Measurements from ENCODE around the gene SDR39U1.

SDR39U1 gene

GRCh38 chr14:24441485-24441884 is 1.1 kb downstream of the SDR39U1 start:
- no peak for DNase-seq

GRCh38 chr14:24440606-24441399 is 1.8 kb downstream of the SDR39U1 start:
- DNase-seq = no peak

DNA sequence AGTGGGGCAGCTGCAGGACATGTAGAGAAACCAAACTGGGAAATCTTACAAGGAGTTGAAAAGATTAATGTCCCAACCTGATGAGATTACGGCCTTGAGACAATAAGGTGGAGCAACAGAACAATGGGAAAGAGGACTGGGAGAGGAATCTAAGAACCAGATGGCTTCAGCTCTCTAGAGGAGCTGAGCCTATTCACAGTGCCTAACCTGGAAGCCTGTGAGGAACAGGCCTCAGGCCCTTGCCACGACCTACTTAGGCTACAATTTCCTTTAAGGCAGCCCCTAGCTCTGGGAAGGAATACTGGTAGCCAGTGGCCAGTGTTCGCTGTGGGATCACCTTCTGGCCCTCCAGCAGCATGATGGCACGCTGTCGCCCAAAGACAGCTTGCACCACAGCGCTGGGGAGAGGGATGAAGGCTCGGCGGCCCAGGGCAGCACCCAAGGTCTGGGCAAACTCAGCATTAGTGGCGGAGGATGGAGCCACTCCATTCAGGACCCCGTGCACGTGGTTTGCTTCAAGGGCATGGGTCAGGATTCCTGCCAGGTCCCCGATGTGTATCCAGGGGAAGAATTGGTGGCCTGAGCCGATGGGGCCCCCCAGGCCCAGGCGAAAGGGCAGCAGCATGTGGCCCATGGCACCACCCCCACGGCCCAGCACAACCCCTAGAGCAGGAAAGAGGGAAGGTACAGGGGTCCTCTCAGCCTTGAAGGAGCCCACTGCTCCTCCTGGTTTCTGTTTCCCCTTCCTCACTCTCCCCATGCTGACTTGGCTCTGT is 2.6 kb downstream of the SDR39U1 start:
- DNase-seq = no peak

GRCh38 chr14:24439257-24439656 is 3.3 kb downstream of the SDR39U1 start:
- DNase-seq = no peak

GRCh38 chr14:24438223-24439097 is 4.1 kb downstream of the SDR39U1 start:
- no peak for DNase-seq

DNA sequence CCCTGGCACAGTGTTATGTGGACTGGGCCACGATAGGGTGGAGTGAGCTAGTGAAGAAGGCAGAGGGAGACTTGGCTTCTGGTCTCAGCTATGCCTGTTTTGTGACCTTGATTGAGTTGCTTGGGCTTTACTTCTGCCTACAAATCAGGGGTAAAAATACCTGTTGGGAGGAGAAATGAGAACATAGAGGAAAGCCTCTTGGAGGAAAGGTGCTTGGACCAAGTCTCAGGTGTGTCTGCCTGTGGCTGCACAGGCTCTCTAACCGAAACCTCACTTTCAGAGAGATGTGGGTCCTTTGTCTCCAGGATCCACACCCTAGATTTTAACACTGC is 4.9 kb downstream of the SDR39U1 start:
- no peak for DNase-seq

DNA sequence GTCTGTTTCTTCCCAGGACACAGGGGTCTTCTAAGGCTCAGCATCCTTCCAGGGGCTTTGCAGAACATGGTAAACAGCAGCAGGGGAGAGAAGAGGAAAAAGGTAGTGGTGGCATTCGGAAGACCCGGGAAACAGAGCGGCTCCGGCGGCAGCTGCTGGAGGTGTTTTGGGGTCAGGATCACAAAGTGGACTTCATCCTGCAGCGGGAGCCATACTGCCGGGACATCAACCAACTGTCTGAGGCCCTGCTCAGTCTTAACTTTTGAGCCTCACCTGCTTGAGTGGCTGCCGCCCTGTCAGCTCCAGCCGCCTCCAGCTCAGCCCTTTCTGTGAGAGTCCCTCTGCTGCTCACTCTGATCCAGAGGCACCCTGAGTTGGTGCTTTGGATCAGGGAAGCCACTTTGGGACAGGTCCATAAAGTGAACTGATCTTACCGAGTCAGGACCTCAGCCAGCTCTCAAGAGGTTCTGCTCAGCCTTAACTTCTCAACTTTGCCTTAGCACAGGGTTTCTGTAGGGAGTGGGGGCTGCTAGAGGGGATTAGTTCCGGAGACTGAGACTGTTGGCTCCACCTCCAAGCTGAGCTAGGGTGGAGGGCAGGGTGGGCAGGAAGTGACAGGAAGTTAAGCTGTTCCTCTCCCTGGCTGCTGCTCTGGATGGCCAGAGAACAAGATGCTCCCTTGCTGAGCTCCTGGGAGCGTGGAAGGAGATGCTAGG is 5.4 kb downstream of the SDR39U1 start:
- DNase-seq = no peak

- DNase-seq = peak; percentile 82
Measured at GRCh38 chr14:24436355-24437019, 6.1 kb downstream of the SDR39U1 start.

GRCh38 chr14:24435998-24436354 is 6.6 kb downstream of the SDR39U1 start:
- peak; percentile 31 for DNase-seq

- no peak for DNase-seq
Measured at GRCh38 chr14:24435192-24435810, 7.3 kb downstream of the SDR39U1 start.

DNA sequence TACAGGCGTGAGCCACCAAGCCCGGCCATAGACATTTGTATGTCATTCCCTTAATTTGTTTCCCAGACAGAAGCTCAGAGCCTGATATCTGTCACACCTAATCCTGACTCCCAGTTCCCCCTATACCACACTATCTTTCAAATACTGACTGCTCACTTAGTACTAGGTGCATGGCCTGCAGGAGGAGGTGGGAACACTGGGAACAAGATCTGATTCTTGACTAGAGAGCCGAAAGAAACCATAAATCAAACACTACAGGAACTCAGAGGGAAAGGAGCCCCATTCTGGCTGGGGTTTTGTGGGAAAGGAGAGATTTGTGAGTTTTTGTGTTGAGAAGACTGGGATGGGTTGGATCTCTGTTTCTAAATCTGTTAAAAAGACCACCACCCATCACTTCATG is 7.9 kb downstream of the SDR39U1 start:
- no peak for DNase-seq

GRCh38 chr14:24434036-24434435 is 8.5 kb downstream of the SDR39U1 start:
- no peak for DNase-seq

DNA sequence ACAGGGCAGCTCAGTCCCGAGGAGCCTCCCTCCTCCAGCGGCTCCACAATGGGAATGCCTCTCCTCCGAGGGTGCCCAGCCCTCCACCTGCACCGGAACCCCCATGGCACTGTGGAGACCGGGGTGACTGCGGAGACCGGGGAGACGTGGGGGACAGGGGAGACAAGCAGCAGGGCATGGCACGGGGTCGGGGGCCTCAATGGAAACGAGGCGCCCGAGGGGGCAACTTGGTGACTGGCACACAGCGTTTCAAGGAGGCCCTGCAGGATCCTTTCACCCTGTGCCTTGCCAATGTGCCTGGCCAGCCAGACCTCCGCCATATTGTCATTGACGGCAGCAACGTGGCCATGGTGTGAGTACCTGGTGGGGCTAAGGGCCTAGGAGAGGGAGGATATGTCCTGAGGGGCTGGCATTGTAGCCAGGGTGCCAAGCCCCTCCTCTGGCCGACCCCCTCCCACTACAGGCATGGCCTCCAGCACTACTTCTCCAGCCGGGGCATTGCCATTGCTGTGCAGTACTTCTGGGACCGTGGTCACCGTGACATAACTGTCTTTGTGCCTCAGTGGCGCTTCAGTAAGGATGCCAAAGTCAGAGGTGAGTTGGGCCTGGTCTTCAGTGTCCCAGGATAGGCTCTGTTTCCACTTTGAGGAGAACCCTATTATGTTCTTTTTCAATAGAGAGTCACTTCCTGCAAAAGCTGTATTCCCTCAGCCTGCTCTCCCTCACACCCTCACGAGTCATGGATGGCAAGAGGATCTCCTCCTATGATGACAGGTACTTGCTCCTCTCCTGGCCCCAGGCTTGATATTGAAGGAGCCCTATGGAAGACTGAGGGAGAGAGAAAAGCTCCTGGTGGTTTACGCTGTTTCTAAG is 10.1 kb downstream of the SDR39U1 start:
- no peak for DNase-seq

DNA sequence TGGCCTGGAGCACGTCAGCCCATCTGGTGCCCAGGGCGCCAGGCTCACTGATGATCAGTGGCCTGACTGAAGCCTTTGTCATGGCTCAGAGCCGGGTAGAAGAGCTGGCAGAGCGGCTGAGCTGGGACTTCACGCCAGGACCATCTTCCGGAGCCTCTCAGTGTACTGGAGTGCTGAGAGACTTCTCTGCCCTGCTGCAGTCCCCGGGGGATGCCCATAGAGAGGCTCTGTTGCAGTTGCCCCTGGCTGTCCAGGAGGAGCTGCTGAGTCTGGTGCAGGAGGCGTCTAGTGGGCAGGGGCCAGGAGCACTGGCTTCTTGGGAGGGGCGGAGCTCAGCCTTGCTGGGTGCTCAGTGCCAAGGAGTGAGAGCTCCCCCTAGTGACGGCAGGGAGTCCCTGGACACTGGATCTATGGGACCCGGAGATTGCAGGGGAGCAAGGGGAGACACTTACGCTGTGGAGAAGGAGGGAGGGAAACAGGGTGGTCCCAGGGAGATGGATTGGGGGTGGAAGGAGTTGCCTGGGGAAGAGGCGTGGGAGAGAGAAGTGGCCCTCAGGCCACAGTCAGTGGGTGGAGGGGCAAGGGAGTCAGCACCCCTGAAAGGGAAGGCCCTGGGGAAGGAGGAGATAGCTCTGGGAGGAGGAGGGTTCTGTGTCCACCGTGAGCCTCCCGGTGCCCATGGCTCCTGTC is 10.9 kb downstream of the SDR39U1 start:
- DNase-seq = peak; percentile 94

DNA sequence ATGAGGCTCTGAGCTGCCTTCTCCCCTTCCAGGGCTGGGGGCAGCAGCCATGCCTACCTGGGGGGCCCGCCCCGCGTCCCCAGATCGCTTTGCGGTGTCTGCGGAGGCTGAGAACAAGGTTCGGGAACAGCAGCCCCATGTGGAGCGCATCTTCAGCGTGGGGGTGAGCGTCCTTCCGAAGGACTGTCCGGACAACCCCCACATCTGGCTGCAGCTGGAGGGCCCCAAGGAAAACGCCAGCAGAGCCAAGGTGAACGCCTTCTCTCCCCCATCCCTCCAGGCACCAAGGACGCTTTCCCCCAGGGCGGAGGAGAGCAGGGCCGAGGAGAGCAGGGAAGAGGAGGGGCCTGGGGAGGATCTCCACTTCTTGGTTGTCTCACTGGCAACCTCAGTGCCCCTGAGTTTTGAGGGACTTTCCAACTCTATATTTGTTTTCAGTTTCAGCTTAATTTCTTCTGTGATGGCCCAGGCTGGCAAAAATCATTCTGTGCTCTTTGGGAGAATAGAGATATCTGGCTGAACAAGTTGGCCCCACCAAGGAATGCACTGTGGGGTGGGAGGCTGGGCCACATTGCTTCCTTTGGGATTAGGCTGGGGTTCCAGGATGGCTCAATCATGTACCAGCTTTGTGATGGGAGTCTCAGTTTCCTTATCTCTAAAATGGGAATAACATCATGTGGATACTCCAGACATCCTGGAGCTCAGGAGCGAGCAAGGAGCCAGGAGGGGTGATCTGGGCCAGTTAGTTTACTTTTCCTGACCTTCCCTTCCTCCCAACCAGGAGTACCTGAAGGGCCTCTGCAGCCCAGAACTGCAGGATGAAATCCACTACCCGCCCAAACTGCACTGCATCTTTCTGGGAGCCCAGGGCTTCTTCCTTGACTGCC is 11.7 kb downstream of the SDR39U1 start:
- no peak for DNase-seq

- peak; percentile 80 for DNase-seq
Measured at GRCh38 chr14:24430143-24430681, 12.4 kb downstream of the SDR39U1 start.

GRCh38 chr14:24429395-24430142 is 13.0 kb downstream of the SDR39U1 start, which contains the start of the genes CBLN3 and KHNYN:
Gene CBLN3, minus strand, starts transcription at chr14:24429668. Its CDS starts 614 bp downstream, at chr14:24429054.
Gene KHNYN, plus strand, starts transcription at chr14:24429954. Its CDS starts 777 bp downstream, at chr14:24430731.
- DNase-seq = peak; percentile 95

All from NCI-H69 (cell line).